SH-SY5Y (cell line): ENCODE results near the gene MICAL2.

ENCODE experiments used
- GATA2 ChIP-seq: IDR thresholded peaks from 2 replicates; pipeline ENCODE4 v1.6.1; 2011; ENCODE audit warnings: mild to moderate bottlenecking, low read depth, low read length
- GATA3 ChIP-seq: IDR thresholded peaks from 2 replicates; pipeline ENCODE4 v1.6.1; 2011; ENCODE audit warnings: low read depth, mild to moderate bottlenecking, low read length, moderate library complexity

- no peak for TF ChIP-seq GATA3
- TF ChIP-seq GATA2: no peak
Measured at GRCh38 chr11:12234221-12234620, 123.8 kb downstream of the MICAL2 start.
